A549 (cell line): ENCODE results near the gene CHCHD6. TPM values are rescaled to one million over a fixed set of nuclear protein-coding genes. Genes with fewer than 3 reads are reported as not detected.

Experiments
- ATAC-seq, 2 experiments: fragments of 200-7000 bp in 1 of 2; fragments of >200 bp in 1 of 2; cut with Nextera tagmentation in 1 of 2; cut with Tn5 transposase in 1 of 2; 3 replicates each; pipeline versions ENCODE4 v1.8.0 to v1.9.1; 2018 to 2020; ENCODE audit warnings: mild to moderate bottlenecking in 1 of 2, moderate library complexity in 1 of 2
- CTCF ChIA-PET: fragments of 300-600 bp; sonication (Branson Sonifier 250); formaldehyde crosslinking; extraction: SDS; loops from one replicate; lab custom pipeline; 2021; ENCODE audit warnings: antibody characterized with exemption, inconsistent platforms; lab: Yijun Ruan, JAX
- POLR2A ChIA-PET: fragments of 350-600 bp; formaldehyde crosslinking; extraction: SDS; loops from one replicate; lab custom pipeline; 2021; ENCODE audit warnings: antibody characterized with exemption, inconsistent platforms; lab: Yijun Ruan, JAX
- DNase-seq, 2 experiments: peaks; one replicate each; pipeline versions ENCODE4 v3.0.0 to v3.0.0-alpha.2; 2011 to 2016; ENCODE audit warnings: low read depth in 1 of 2, low spot score in 1 of 2
- FAIRE-seq: peaks from 2 replicates; lab custom pipeline; 2011; peaks lifted over from hg19 to GRCh38; lab: Jason Lieb, UNC
- H3K27ac ChIP-seq, 2 experiments: fragments of >200 bp; sonication (Bioruptor Twin); formaldehyde crosslinking; 3 replicates each; pipeline ENCODE4 v1.5.1; 2016 to 2017
- H3K4me1 ChIP-seq: fragments of >200 bp; sonication (Bioruptor Twin); formaldehyde crosslinking; 3 replicates; pipeline ENCODE4 v1.6.1; 2016
- H3K4me2 ChIP-seq: fragments of >200 bp; sonication (Bioruptor Twin); formaldehyde crosslinking; 3 replicates; pipeline ENCODE4 v1.6.1; 2016
- H3K4me3 ChIP-seq: fragments of >200 bp; sonication (Bioruptor Twin); formaldehyde crosslinking; 3 replicates; pipeline ENCODE4 v1.5.1; 2016
- H3K9me3 ChIP-seq: fragments of >200 bp; sonication (Bioruptor Twin); formaldehyde crosslinking; 3 replicates; pipeline ENCODE4 v1.6.1; 2016
- ATOH8 ChIP-seq: fragments of 250-450 bp; sonication (Bioruptor Pico); IDR thresholded peaks from 2 replicates; pipeline ENCODE4 v1.5.0; 2020; ENCODE audit warnings: low read depth, mild to moderate bottlenecking, moderate library complexity
- BCL3 ChIP-seq: fragments of >200 bp; sonication (Bioruptor Twin); formaldehyde crosslinking; IDR thresholded peaks from 3 replicates; pipeline ENCODE4 v1.6.1; 2016
- BHLHE40 ChIP-seq: IDR thresholded peaks from 2 replicates; pipeline ENCODE4 v1.6.1; 2012; ENCODE audit warnings: low read depth, low read length, inconsistent platforms
- CBX8 ChIP-seq: fragments of 200-600 bp; sonication (generic); IDR thresholded peaks from 2 replicates; pipeline ENCODE4 v1.6.1; 2016
- CHD2 ChIP-seq: fragments of 150-350 bp; IDR thresholded peaks from 2 replicates; pipeline ENCODE4 v1.6.1; 2014; ENCODE audit warnings: low read length; ENCODE audit not compliant: partially characterized antibody
- CHD4 ChIP-seq: fragments of 200-600 bp; sonication (generic); IDR thresholded peaks from 2 replicates; pipeline ENCODE4 v1.6.1; 2016; ENCODE audit warnings: antibody characterized with exemption, mild to moderate bottlenecking, borderline replicate concordance
- FOSL2 ChIP-seq, 2 experiments: fragments of 450-650 bp in 1 of 2; fragments of >200 bp in 1 of 2; sonication (Bioruptor Twin) in 1 of 2; formaldehyde crosslinking; IDR thresholded peaks; 2 replicates each; pipeline versions ENCODE4 v1.5.0 to v1.6.1; 2016 to 2020; ENCODE audit warnings: mild to moderate bottlenecking in 1 of 2, moderate library complexity in 1 of 2
- HEYL ChIP-seq: fragments of 250-450 bp; sonication (Bioruptor Pico); IDR thresholded peaks from 2 replicates; pipeline ENCODE4 v1.8.0; 2021; ENCODE audit warnings: mild to moderate bottlenecking, moderate library complexity
- HOXA7 ChIP-seq: fragments of 250-450 bp; sonication (Bioruptor Pico); IDR thresholded peaks from 2 replicates; pipeline ENCODE4 v1.5.0; 2020; ENCODE audit warnings: mild to moderate bottlenecking, moderate library complexity
- HOXB13 ChIP-seq: fragments of 250-450 bp; sonication (Bioruptor Pico); IDR thresholded peaks from 2 replicates; pipeline ENCODE4 v1.5.0; 2020; ENCODE audit warnings: low read depth, mild to moderate bottlenecking, moderate library complexity
- HOXB5 ChIP-seq: fragments of 250-450 bp; sonication (Bioruptor Pico); IDR thresholded peaks from 2 replicates; pipeline ENCODE4 v1.5.0; 2020; ENCODE audit warnings: mild to moderate bottlenecking, moderate library complexity
- JUNB ChIP-seq: fragments of >200 bp; sonication (Bioruptor Twin); formaldehyde crosslinking; IDR thresholded peaks from 2 replicates; pipeline ENCODE4 v1.6.1; 2016
- KDM1A ChIP-seq: fragments of 200-600 bp; sonication (generic); IDR thresholded peaks from 2 replicates; pipeline ENCODE4 v1.6.1; 2016; ENCODE audit warnings: low read depth, mild to moderate bottlenecking
- KDM5A ChIP-seq: fragments of 200-600 bp; sonication (generic); IDR thresholded peaks from 2 replicates; pipeline ENCODE4 v1.6.1; 2016; ENCODE audit warnings: antibody characterized with exemption, mild to moderate bottlenecking
- MAFK ChIP-seq: fragments of 450-650 bp; IDR thresholded peaks from 2 replicates; pipeline ENCODE4 v1.6.1; 2014; ENCODE audit not compliant: partially characterized antibody
- NFE2L2 ChIP-seq: fragments of 150-350 bp; conservative IDR thresholded peaks from 2 replicates; pipeline ENCODE4 v1.6.1; 2014; ENCODE audit warnings: low read length
- NR3C1 ChIP-seq: fragments of >200 bp; sonication (Bioruptor Twin); formaldehyde crosslinking; IDR thresholded peaks from 3 replicates; pipeline ENCODE4 v1.6.1; 2017
- PHF8 ChIP-seq: fragments of 200-600 bp; sonication (generic); IDR thresholded peaks from 2 replicates; pipeline ENCODE4 v1.6.1; 2016; ENCODE audit warnings: low read depth, mild to moderate bottlenecking, antibody characterized with exemption, moderate library complexity, borderline replicate concordance
- POLR2A ChIP-seq: IDR thresholded peaks from 2 replicates; pipeline ENCODE4 v1.6.1; 2012; ENCODE audit warnings: mild to moderate bottlenecking, low read length
- POLR2AphosphoS2 ChIP-seq: conservative IDR thresholded peaks from 2 replicates; pipeline ENCODE4 v1.6.1; 2012; ENCODE audit warnings: low read length, improper control_type of control experiment, inconsistent platforms
- RAD21 ChIP-seq, 2 experiments: fragments of >200 bp in 1 of 2; sonication (Bioruptor Twin) in 1 of 2; formaldehyde crosslinking in 1 of 2; IDR thresholded peaks in 1 of 2; conservative IDR thresholded peaks in 1 of 2; 2 replicates in 1 of 2; 3 replicates in 1 of 2; pipeline ENCODE4 v1.6.1; 2012 to 2018; ENCODE audit warnings: inconsistent platforms in 1 of 2
- RFX5 ChIP-seq: fragments of 450-650 bp; IDR thresholded peaks from 2 replicates; pipeline ENCODE4 v1.7.1; 2014; ENCODE audit warnings: antibody characterized with exemption, mild to moderate bottlenecking, moderate library complexity
- RNF2 ChIP-seq: fragments of 200-600 bp; sonication (generic); IDR thresholded peaks from 2 replicates; pipeline ENCODE4 v1.6.1; 2016; ENCODE audit warnings: low read depth, mild to moderate bottlenecking, antibody characterized with exemption, moderate library complexity, borderline replicate concordance
- SMC3 ChIP-seq: fragments of >200 bp; sonication (Bioruptor Twin); formaldehyde crosslinking; IDR thresholded peaks from 3 replicates; pipeline ENCODE4 v1.6.1; 2018; ENCODE audit warnings: inconsistent platforms
- TP53 ChIP-seq: fragments of 250-450 bp; sonication (Bioruptor Pico); IDR thresholded peaks from 2 replicates; pipeline ENCODE4 v1.5.0; 2021; ENCODE audit warnings: mild to moderate bottlenecking, moderate library complexity
- ZC3H11A ChIP-seq: fragments of 450-650 bp; IDR thresholded peaks from 2 replicates; pipeline ENCODE4 v1.6.1; 2014; ENCODE audit warnings: antibody characterized with exemption, mild to moderate bottlenecking
- ZNF302 ChIP-seq: fragments of 250-450 bp; sonication (Bioruptor Pico); IDR thresholded peaks from 2 replicates; pipeline ENCODE4 v1.9.0; 2021; ENCODE audit warnings: inconsistent platforms, mild to moderate bottlenecking, moderate library complexity
- ZSCAN20 ChIP-seq: fragments of 250-450 bp; sonication (Bioruptor Pico); IDR thresholded peaks from 2 replicates; pipeline ENCODE4 v1.8.0; 2022; ENCODE audit warnings: mild to moderate bottlenecking, moderate library complexity
- WGBS: methylation state at CpG from one replicate; pipeline ENCODE4 v1.1.6; 2017; ENCODE audit errors: missing lambda C conversion rate; 5-methylcytosine and 5-hydroxymethylcytosine counted together
- polyA plus RNA-seq, 4 experiments: library from polyadenylated mRNA; depleted of rRNA in 3 of 4; stranded (reverse); fragments of >200 nt; fragmentation: RNase III in 1 of 4; extraction: RNeasy Plus Mini Kit Qiagen cat#74134 plus additional on column Dnase treatment in 1 of 4; gene quantifications; 2 replicates in 3 of 4; 3 replicates in 1 of 4; pipeline ENCODE4 v1.2.3, GENCODE V29; 2011 to 2017
- TF ChIP-seq, protein P1 (sequence below): fragments of 450-650 bp; IDR thresholded peaks from 2 replicates; pipeline ENCODE4 v1.6.1; 2014; ENCODE audit warnings: antibody characterized with exemption

CHCHD6 gene
- polyA plus RNA-seq, 2 of the 4 experiments (the other 2 are of a cell fraction) = 15.0 to 18.1 TPM

DNA sequence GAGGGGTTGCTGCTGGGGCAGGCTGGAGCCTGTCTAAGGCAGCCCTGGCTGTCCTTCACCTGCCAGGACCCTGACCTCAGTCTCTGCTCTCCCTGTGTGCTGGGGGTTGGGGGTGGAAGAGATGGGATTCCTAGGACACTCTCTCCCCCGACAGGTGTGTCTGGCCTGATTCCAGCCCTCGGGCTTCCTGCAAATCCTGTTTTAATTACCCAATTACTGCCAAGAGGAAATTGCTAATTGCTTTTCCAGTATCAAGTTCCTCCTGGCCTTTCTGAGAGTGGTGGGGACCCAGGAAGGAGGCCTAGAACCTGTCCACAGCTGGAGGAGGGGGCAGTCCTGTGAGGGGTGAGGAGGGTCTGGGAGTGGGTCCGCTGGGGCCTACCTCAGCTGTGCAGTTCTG lies 294.7 kb downstream of the CHCHD6 start (continued):
- TF ChIP-seq, protein P1, sequence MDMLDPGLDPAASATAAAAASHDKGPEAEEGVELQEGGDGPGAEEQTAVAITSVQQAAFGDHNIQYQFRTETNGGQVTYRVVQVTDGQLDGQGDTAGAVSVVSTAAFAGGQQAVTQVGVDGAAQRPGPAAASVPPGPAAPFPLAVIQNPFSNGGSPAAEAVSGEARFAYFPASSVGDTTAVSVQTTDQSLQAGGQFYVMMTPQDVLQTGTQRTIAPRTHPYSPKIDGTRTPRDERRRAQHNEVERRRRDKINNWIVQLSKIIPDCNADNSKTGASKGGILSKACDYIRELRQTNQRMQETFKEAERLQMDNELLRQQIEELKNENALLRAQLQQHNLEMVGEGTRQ = no peak
- TF ChIP-seq NFE2L2 (no peak), CHD2 (no peak), POLR2A (no peak), BCL3 (no peak), ATOH8 (no peak), POLR2AphosphoS2 (no peak), HOXB13 (CRISPR knock-in tag) (no peak), RNF2 (no peak)
- TF ChIP-seq, all 56 proteins: peak for 0

DNA sequence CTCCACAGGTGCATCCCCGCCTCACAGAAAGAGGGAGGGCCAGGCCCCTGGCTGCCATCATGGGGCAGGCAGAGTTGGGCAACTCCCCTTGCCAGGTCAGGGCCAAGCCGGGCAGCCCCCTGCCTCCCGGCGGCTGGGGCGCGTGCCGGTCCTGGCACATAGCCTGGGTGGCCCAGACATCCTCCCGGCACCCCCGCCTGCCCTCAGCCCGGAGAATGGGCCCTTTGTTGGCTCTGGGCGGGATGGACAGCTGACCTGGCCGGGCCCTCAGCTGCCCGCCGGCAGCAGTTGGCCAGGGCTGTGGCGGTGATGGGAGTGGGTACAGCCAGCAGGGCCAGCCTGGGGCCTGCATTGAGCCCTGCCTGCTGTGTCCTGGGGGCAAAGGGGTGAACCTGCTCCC lies 295.3 kb downstream of the CHCHD6 start:
- H3K4me2 ChIP-seq = no peak overlapping the region
- ATAC-seq (no peak), FAIRE-seq (no peak), DNase-seq (no peak)
- no peaks in the 10 kb centered on the region for H3K9me3 ChIP-seq
- TF ChIP-seq POLR2AphosphoS2 = no peak
- TF ChIP-seq KDM1A = no peak
- no peak for TF ChIP-seq RNF2
- TF ChIP-seq FOSL2 (IDR thresholded peaks at IDR 0.05) = no peak
- TF ChIP-seq FOSL2 (CRISPR knock-in tag; IDR thresholded peaks at IDR 0.05) = no peak
- no peak for TF ChIP-seq RFX5
- TF ChIP-seq KDM5A = no peak
- no peak overlapping the region for H3K27ac ChIP-seq
- no peak overlapping the region for H3K4me3 ChIP-seq
- CTCF ChIA-PET = interaction anchor here (1.2 kb wide), 1 partner anchor 248 kb away, joined by 3 read pairs; no protein-coding TSS in a partner anchor
- no peaks in the 10 kb centered on the region for H3K4me1 ChIP-seq
- 83% methylated on average over 1 of the region's 15 CpGs for WGBS
- POLR2A ChIA-PET = no interaction called here

DNA sequence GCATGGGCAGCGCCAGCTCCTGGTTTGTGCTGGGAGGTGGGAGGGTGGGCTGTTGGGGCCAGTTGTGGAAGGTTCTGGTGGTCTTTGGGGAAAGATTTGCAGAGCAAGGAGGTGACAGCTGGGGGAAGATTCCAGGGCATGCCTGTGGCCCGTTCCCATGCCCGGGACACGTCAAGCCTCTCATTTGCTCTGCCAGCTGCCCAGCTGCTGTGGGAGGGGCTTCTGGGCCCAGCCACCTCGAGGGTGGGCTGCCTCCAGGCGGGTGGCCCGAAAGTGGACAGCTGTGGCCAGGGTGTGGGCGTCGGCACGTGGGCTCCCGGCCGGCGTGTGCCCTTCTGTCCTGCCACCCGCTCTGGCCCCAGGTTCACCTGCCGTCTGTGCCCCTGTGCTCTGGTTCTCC lies 296.1 kb downstream of the CHCHD6 start:
- TF ChIP-seq POLR2A (no peak), JUNB (no peak), BHLHE40 (no peak), RAD21 (conservative IDR thresholded peaks at IDR 0.05 in 1 of 2, IDR thresholded peaks at IDR 0.05 in 1 of 2) (no peak)
- ChIA-PET POLR2A (no interaction called here), CTCF (interaction anchor here (1.2 kb wide), 1 partner anchor 248 kb away, joined by 3 read pairs; no protein-coding TSS in a partner anchor)
- no peak overlapping the region for H3K4me2 ChIP-seq
- no peak overlapping the region for H3K27ac ChIP-seq
- no peaks in the 10 kb centered on the region for H3K9me3 ChIP-seq
- H3K4me3 ChIP-seq = no peak overlapping the region
- FAIRE-seq (no peak), ATAC-seq (no peak), DNase-seq (no peak)
- WGBS = 92% methylated on average over 5 of the region's 15 CpGs
- no peaks in the 10 kb centered on the region for H3K4me1 ChIP-seq

GRCh38 chr3:127000761-127001160 lies 296.7 kb downstream of the CHCHD6 start:
- Histone ChIP-seq H3K4me1 (no peaks in the 10 kb centered on the region), H3K27ac (no peak overlapping the region), H3K9me3 (no peaks in the 10 kb centered on the region), H3K4me2 (no peak overlapping the region), H3K4me3 (no peak overlapping the region)
- CTCF ChIA-PET = no interaction called here
- 100% methylated on average over 5 of the region's 12 CpGs for WGBS
- POLR2A ChIA-PET = no interaction called here
- no peak for FAIRE-seq
- no peak for ATAC-seq
- DNase-seq = no peak
- no peak for TF ChIP-seq TP53 (CRISPR knock-in tag)
- no peak for TF ChIP-seq KDM5A
- no peak for TF ChIP-seq NR3C1
- TF ChIP-seq HEYL (CRISPR knock-in tag) = no peak
- TF ChIP-seq ZC3H11A = no peak
- TF ChIP-seq SMC3 = no peak
- TF ChIP-seq ZSCAN20 = no peak
- TF ChIP-seq ZNF302 (CRISPR knock-in tag) = no peak
- TF ChIP-seq CBX8 = no peak
- no peak for TF ChIP-seq PHF8
- TF ChIP-seq CHD4 = no peak
- TF ChIP-seq HOXB5 (CRISPR knock-in tag) = no peak
- TF ChIP-seq KDM1A = no peak
- no peak for TF ChIP-seq MAFK
- TF ChIP-seq BCL3 = no peak
- TF ChIP-seq ATOH8 = no peak
- no peak for TF ChIP-seq HOXA7 (CRISPR knock-in tag)
